GM23338 (cell line): Measurements from ENCODE around the gene SURF1. TPM values are rescaled to one million over a fixed set of nuclear protein-coding genes. Genes with fewer than 3 reads are reported as not detected.

Experiments
- ATAC-seq: fragments of 200-7000 bp; cut with Tn5 transposase; 3 replicates; pipeline ENCODE4 v1.9.1; 2020
- DNase-seq: peaks from one replicate; pipeline ENCODE4 v3.0.0-alpha.2; 2015; ENCODE audit warnings: low spot score
- H2AFZ ChIP-seq: fragments of 200-600 bp; sonication (generic); 2 replicates; pipeline ENCODE4 v1.8.0; 2016; ENCODE audit warnings: antibody characterized with exemption, mild to moderate bottlenecking, moderate library complexity
- H3F3A ChIP-seq: fragments of 200-600 bp; sonication (generic); replicated peaks from 2 replicates; pipeline ENCODE4 v1.8.0; 2017; ENCODE audit warnings: antibody characterized with exemption, mixed run types, low read depth
- H3K27ac ChIP-seq: fragments of 200-600 bp; sonication (generic); 2 replicates; pipeline ENCODE4 v1.6.1; 2016; ENCODE audit warnings: low read depth
- H3K27me3 ChIP-seq: fragments of 200-600 bp; sonication (generic); 2 replicates; pipeline ENCODE4 v1.8.0; 2016; ENCODE audit warnings: mild to moderate bottlenecking, mixed run types, moderate library complexity; ENCODE audit not compliant: insufficient read depth
- H3K36me3 ChIP-seq: fragments of 200-600 bp; sonication (generic); 2 replicates; pipeline ENCODE4 v1.8.0; 2016; ENCODE audit warnings: mild to moderate bottlenecking; ENCODE audit not compliant: insufficient read depth
- H3K4me1 ChIP-seq: fragments of 200-600 bp; sonication (generic); 2 replicates; pipeline ENCODE4 v1.8.0; 2016; ENCODE audit warnings: mild to moderate bottlenecking, moderate library complexity; ENCODE audit not compliant: insufficient read depth
- H3K4me2 ChIP-seq: fragments of 200-600 bp; sonication (generic); 2 replicates; pipeline ENCODE4 v1.7.1; 2017; ENCODE audit warnings: mixed run types
- H3K4me3 ChIP-seq: fragments of 200-600 bp; sonication (generic); 2 replicates; pipeline ENCODE4 v1.6.1; 2016; ENCODE audit warnings: mixed run types
- H3K79me2 ChIP-seq: fragments of 200-600 bp; sonication (generic); replicated peaks from 2 replicates; pipeline ENCODE4 v1.8.0; 2017; ENCODE audit warnings: mild to moderate bottlenecking; ENCODE audit not compliant: insufficient read depth
- H3K9me2 ChIP-seq: fragments of 200-600 bp; sonication (generic); 2 replicates; pipeline ENCODE4 v1.8.0; 2017; ENCODE audit not compliant: insufficient read depth
- H4K20me1 ChIP-seq: fragments of 200-600 bp; sonication (generic); replicated peaks from 2 replicates; pipeline ENCODE4 v1.8.0; 2017; ENCODE audit warnings: mild to moderate bottlenecking; ENCODE audit not compliant: insufficient read depth
- H3K27ac Mint-ChIP-seq: 2 replicates; pipeline ENCODE4 v1.8.0; 2020; ENCODE audit warnings: inconsistent platforms, mild to moderate bottlenecking, moderate library complexity, mixed read lengths
- H3K27me3 Mint-ChIP-seq: 3 replicates; pipeline ENCODE4 v1.8.0; 2022; ENCODE audit warnings: low read depth, mild to moderate bottlenecking, moderate library complexity, mixed read lengths, inconsistent platforms; ENCODE audit not compliant: insufficient read depth, poor library complexity
- H3K36me3 Mint-ChIP-seq: 3 replicates; pipeline ENCODE4 v1.8.0; 2021; ENCODE audit warnings: low read depth, mild to moderate bottlenecking, inconsistent platforms, moderate library complexity, mixed read lengths
- H3K4me1 Mint-ChIP-seq: 3 replicates; pipeline ENCODE4 v1.8.0; 2020; ENCODE audit warnings: mild to moderate bottlenecking, inconsistent platforms, mixed read lengths
- H3K4me3 Mint-ChIP-seq: 3 replicates; pipeline ENCODE4 v1.8.0; 2021; ENCODE audit warnings: moderate library complexity, mild to moderate bottlenecking, inconsistent platforms, mixed read lengths
- H3K9me3 Mint-ChIP-seq: 3 replicates; pipeline ENCODE4 v1.8.0; 2020; ENCODE audit warnings: moderate library complexity, mild to moderate bottlenecking, inconsistent platforms, mixed read lengths
- CREB1 ChIP-seq: fragments of 250-450 bp; sonication (Bioruptor Pico); IDR thresholded peaks from 2 replicates; pipeline ENCODE4 v1.5.0; 2020; ENCODE audit warnings: low read depth, mild to moderate bottlenecking, moderate library complexity
- CTCF ChIP-seq, 2 experiments: fragments of 200-600 bp in 1 of 2; sonication (generic) in 1 of 2; conservative IDR thresholded peaks; 2 replicates each; pipeline versions ENCODE4 v1.5.1 to v1.6.1; 2016 to 2017; ENCODE audit warnings: antibody characterized with exemption in 2 of 2, low read depth in 2 of 2, mild to moderate bottlenecking in 2 of 2, moderate library complexity in 1 of 2
- ETS1 ChIP-seq: IDR thresholded peaks from 2 replicates; pipeline ENCODE4 v1.6.1; 2016; ENCODE audit warnings: antibody characterized with exemption
- EZH2 ChIP-seq: fragments of 200-600 bp; sonication (generic); IDR thresholded peaks from one replicate; pipeline ENCODE4 v1.8.0; 2017; ENCODE audit warnings: antibody characterized with exemption, mild to moderate bottlenecking, low read depth; ENCODE audit not compliant: unreplicated experiment
- EZH2phosphoT487 ChIP-seq: fragments of 200-600 bp; sonication (generic); IDR thresholded peaks from one replicate; pipeline ENCODE4 v1.8.1; 2018; ENCODE audit warnings: antibody characterized with exemption; ENCODE audit not compliant: unreplicated experiment
- JUNB ChIP-seq: IDR thresholded peaks from one replicate; pipeline ENCODE4 v1.6.1; 2016; ENCODE audit warnings: antibody characterized with exemption; ENCODE audit not compliant: unreplicated experiment
- NANOG ChIP-seq: IDR thresholded peaks from 2 replicates; pipeline ENCODE4 v1.6.1; 2016; ENCODE audit warnings: antibody characterized with exemption, borderline replicate concordance
- POLR2AphosphoS5 ChIP-seq: IDR thresholded peaks from 2 replicates; pipeline ENCODE4 v1.6.1; 2016; ENCODE audit warnings: antibody characterized with exemption, low read depth
- REST ChIP-seq: IDR thresholded peaks from one replicate; pipeline ENCODE4 v1.6.1; 2018; ENCODE audit warnings: antibody characterized with exemption; ENCODE audit not compliant: unreplicated experiment
- STAT1 ChIP-seq: IDR thresholded peaks from one replicate; pipeline ENCODE4 v1.6.1; 2016; ENCODE audit warnings: antibody characterized with exemption; ENCODE audit not compliant: unreplicated experiment
- ZNF114 ChIP-seq: fragments of 250-450 bp; sonication (Bioruptor Pico); IDR thresholded peaks from 2 replicates; pipeline ENCODE4 v1.5.0; 2020; ENCODE audit warnings: mild to moderate bottlenecking, moderate library complexity
- ZNF331 ChIP-seq: fragments of 250-450 bp; sonication (Bioruptor Pico); IDR thresholded peaks from 2 replicates; pipeline ENCODE4 v1.5.0; 2020; ENCODE audit warnings: low read depth, mild to moderate bottlenecking, moderate library complexity
- ZNF462 ChIP-seq: fragments of 250-450 bp; sonication (Bioruptor Pico); IDR thresholded peaks from 2 replicates; pipeline ENCODE4 v1.5.0; 2020; ENCODE audit warnings: mild to moderate bottlenecking, moderate library complexity
- polyA plus RNA-seq: library from polyadenylated mRNA; unstranded; fragments of >200 nt; fragmentation: Nextera tagmentation; extraction: Ambion mirVana; gene quantifications from 2 replicates; pipeline ENCODE4 v1.2.1, GENCODE V29; 2016
- total RNA-seq: library from RNA; depleted of rRNA; stranded (reverse); fragments of >200 nt; shearing (Covaris generic); gene quantifications from 2 replicates; pipeline ENCODE4 v1.2.3, GENCODE V29; 2014

The SURF1 gene
- total and polyA plus RNA-seq, 2 experiments from 2014 or later, result 39.1 to 52.6 TPM

GRCh38 chr9:133369933-133370332 is 13.6 kb upstream of the SURF1 start:
- peaks cover 6% of the 10 kb centered on the region; the same call in 1 of the 2 replicates for H3K4me1 ChIP-seq
- ATAC-seq (no peak), DNase-seq (no peak)
- Mint-ChIP-seq H3K9me3 (no peaks in the 10 kb centered on the region), H3K4me3 (no peak overlapping the region), H3K27ac (no peak overlapping the region), H3K36me3 (peaks cover 59% of the 10 kb centered on the region), H3K27me3 (peaks cover 9% of the 10 kb centered on the region), H3K4me1 (peaks cover 16% of the 10 kb centered on the region)
- H3K9me2 ChIP-seq, result no peaks in the 10 kb centered on the region
- peaks cover 15% of the 10 kb centered on the region for H3K36me3 ChIP-seq
- no peak overlapping the region for H3K27ac ChIP-seq
- peaks cover 93% of the 10 kb centered on the region for H3K79me2 ChIP-seq
- H3F3A ChIP-seq, result peaks cover 8% of the 10 kb centered on the region; the same call in 1 of the 2 replicates
- TF ChIP-seq CTCF (conservative IDR thresholded peaks at IDR 0.05; ENCODE audit: low read depth in 2 of 2), result no peak
- TF ChIP-seq EZH2phosphoT487, result no peak
- no peak for TF ChIP-seq STAT1
- no peak for TF ChIP-seq CREB1 (CRISPR knock-in tag)
- TF ChIP-seq JUNB, result no peak
- no peak for TF ChIP-seq EZH2
- no peak for TF ChIP-seq REST
- no peak for TF ChIP-seq NANOG
- no peak for TF ChIP-seq ETS1
- no peak for TF ChIP-seq ZNF462 (CRISPR knock-in tag)
- no peak for TF ChIP-seq ZNF114 (CRISPR knock-in tag)
- no peak for TF ChIP-seq ZNF331 (CRISPR knock-in tag)
- no peak for TF ChIP-seq POLR2AphosphoS5
- no peak overlapping the region for H3K4me3 ChIP-seq
- H3K4me2 ChIP-seq, result no peak overlapping the region
- H4K20me1 ChIP-seq, result peaks cover 82% of the 10 kb centered on the region
- H2AFZ ChIP-seq, result no peak overlapping the region
- no peaks in the 10 kb centered on the region for H3K27me3 ChIP-seq
